Glomerular visceral epithelial cell (primary cell): Measurements from ENCODE around the gene GAPDHS.

Experiments
- DNase-seq: peaks from one replicate; pipeline ENCODE4 v3.0.0-alpha.2; 2016; ENCODE audit errors: extremely low spot score

GAPDHS gene

GRCh38 chr19:35539850-35540249 is 6.6 kb downstream of the GAPDHS start:
- DNase-seq: no peak

DNA sequence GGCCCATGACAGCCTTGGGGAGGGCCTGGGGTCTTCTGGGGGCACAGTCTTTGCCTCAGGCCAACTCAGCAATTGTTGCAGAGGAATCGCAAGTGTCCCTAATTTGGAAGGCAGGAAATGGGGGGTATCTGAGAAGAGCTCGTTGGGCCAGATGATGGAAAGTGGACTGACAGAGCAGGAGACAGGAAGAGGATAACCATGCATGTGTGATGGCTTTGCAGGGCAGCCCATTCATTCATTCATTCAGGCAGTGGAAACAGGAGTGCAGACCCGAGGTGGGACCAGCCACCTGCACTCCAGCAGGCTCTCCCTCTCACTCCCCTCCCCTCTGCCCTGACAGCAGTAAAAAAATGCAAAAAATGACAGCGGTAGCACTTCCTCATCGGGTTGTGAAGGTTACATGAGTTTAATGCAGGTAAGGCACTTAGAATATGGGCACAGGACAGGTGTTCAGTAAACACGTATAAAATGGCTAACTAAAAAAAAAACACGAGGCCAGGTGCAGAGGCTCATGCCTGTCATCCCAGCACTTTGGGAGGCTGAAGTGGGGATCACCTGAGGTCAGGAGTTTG is 7.2 kb downstream of the GAPDHS start:
- no peak for DNase-seq

DNA sequence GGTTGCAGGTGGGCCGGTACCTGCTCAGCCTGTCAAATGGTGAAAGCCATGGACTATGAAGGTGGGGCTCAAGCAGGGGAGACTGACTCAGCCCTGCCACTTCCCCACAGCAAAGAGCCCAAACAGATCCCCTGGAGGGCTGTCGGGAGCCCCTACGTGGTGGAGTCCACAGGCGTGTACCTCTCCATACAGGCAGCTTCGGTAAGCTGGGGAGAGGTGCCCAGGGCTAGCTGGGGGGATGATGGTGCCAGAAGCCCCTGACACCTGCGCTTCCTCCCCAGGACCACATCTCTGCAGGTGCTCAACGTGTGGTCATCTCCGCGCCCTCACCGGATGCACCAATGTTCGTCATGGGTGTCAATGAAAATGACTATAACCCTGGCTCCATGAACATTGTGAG is 9.0 kb downstream of the GAPDHS start:
- DNase-seq: no peak

GRCh38 chr19:35543280-35544109 is 10.2 kb downstream of the GAPDHS start:
- DNase-seq: no peak

DNA sequence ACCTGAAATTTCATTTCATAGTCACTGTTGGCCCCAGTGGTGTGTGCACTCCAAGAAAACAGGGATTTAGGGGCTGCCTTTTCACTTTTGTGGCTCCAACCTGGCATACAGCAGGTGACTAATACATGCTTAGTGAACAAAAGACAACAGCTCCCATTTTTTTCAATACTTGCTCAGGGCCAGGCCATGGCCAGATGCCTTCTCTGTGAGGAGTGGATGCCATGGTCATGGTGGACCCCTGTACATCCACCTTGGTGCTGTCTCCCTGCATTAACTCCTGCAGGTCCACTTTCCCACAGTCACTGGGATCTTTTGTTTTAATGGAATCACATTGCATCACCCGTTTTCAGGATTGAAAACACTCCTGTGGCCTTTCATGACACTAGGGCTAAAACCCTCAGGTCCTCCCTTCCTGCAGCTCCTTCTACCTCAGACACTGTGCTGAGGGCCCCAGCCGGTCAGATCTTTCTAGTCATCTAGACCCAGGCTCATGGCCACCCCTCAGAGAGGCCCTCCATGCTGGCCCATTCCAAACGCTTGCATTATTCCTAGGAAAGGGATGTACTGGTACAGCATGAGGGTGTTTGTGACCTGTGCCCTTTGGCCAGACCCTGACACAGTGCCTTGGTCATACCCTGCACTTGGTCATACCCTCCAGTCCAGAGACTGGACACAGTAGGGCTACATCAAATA is 11.0 kb downstream of the GAPDHS start:
- no peak for DNase-seq

DNA sequence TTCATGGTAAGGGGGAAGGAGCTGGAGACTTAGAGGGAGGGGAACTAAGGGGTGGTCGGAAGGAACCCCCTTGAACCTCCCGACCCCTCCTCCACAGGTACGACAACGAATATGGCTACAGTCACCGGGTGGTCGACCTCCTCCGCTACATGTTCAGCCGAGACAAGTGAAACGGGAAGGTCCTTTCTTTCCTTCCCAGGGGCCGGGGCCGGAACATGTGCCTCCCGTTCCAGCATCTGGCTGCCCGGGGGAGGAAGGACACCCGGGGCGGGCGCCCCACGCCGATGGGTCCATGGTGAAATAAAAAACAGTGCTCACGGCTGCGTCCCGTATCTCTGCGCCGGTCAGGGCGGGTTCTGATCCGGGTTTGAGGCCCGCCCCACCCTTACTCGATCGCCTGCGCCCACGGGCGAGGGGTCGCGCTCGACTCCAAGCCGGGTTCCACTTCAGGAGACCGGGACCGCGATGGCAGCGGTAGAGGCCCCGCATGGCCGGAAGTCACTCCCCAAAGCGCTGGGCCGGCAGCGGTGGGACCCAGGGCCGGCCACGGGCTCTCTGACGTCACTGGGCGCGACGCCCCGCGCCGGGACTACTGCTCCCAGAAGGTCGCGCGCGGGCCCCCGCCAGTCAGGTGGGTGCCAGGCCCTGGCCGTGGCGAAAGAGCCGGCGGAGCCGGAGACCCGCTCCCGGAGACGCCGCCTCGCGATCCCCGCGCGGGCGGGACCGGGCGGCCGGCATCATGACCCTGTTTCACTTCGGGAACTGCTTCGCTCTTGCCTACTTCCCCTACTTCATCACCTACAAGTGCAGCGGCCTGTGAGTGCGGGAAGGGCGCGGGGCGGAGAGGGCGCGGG is 12.0 kb downstream of the GAPDHS start, which contains the start of gene TMEM147:
TSS of gene TMEM147 (plus strand) at position 626 of the 854 bp plus-strand sequence. CDS start at position 740, 114 bp downstream.
- peak; percentile 85 for DNase-seq

GRCh38 chr19:35545855-35546381 is 12.7 kb downstream of the GAPDHS start:
- DNase-seq: peak; percentile 31

DNA sequence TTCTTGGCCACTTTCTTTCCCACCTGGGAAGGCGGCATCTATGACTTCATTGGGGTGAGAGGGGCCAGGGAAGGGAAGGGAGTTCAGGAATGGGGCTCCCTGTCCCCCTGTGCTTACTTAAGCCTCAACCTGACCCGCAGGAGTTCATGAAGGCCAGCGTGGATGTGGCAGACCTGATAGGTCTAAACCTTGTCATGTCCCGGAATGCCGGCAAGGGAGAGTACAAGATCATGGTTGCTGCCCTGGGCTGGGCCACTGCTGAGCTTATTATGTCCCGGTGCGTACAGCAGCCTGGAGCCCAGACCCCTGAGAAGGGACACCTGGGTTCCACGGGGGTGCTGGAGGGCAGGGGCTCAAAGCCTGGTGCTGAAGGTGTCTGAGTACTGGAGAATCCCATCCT is 13.3 kb downstream of the GAPDHS start:
- DNase-seq: no peak

- peak; percentile 72 for DNase-seq
Measured at GRCh38 chr19:35549174-35549788, 16.0 kb downstream of the GAPDHS start.

DNA sequence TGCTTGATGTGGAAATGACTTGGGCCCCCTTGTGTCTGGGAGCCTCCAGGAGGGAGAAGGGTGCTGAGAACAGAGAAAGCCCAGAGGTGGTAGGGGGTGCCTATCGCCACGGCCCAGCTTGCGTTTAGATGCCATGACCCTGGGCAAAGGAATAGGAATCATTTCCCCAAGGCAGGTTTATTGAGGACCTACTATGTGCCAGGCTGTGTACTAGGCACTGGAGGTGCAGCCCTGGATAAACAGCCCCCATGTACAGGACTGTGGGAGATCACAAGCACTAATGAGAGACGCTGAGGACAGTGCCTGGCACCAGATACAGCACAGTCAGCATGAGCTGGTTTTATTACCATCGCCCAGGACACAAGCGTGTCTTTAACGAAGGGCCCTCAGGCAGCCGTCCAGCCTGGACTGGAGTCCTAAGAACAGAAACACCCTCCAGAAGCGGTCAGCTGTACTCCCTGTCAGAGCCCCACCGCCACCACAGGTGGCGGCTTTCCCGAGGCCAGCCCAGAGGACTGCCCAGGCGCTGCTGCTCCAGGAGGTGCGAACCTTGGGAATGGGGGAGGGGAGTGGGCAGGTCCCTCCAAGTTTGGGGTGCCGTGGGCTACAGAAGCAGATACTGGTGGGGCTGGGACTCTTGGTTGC is 16.7 kb downstream of the GAPDHS start:
- DNase-seq: no peak

- no peak for DNase-seq
Measured at GRCh38 chr19:35551091-35551810, 18.0 kb downstream of the GAPDHS start.

DNA sequence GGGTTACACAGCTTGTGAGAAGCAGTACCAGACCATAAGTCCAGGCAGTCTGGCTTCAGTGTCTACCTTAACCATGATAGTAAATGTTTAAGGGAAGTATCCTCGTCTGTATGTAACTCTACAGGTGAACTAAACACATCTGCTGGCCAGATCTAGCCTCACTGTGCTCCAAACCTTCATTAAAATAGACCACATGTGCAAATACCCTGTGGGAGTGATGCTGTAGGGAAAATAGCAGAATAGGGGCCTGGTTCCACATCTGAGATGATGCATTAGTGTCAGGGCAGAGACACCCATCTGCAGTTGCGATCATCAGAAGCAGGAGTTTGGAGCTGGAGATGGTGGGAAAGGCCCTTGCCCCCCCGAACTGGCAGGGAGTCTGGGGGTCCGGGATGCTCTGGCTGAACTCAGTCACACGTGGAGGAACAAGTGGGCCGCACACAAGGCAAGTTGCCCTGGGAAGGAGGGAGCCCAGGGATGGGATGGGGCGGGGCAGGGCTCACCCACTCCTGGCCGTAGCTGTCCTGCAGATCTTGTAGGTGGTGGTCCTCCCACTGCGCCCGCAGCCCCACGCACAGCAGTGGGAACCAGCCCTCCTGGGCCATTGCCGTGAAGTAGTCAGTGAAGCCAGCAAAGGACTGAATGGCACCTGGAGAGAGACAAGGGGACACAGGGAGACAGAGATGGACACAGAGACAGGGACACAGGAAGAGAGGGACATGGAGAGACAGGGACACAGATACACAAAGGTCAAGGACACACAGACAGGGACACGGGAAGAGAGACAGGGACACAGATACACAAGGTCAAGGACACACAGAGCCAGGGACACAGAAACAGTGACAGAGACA is 19.5 kb downstream of the GAPDHS start:
- no peak for DNase-seq

DNA sequence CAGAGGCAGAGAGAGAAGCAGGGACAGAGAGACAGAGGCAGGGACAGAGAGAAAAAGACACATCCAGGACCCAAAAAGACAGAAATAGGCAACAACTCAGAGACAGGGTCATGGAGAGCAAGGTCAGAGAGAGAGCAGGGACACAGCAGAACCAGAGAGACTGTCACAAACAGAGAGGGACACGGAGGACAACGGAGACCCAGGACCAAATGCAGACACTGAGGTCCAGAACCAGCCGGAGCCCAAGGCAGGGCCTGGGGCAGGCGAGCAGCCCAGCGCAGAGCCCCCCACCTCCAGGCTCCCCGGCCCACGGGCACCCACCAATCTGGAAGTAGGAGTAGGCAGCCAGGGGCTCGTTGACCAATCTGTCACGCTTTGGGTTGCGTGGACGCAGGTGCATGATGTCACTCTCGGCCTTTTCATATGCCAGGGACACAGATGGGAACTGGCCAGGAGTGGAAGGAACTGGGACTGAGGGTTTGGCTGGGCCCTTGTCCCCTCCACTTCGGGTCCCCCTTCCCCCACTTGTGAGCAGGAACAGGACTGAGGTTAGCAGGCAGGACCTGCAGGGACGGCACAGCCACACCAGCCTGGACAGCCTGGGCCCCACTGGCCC is 20.2 kb downstream of the GAPDHS start:
- no peak for DNase-seq

- DNase-seq: no peak
Measured at GRCh38 chr19:35554076-35554475, 20.8 kb downstream of the GAPDHS start.

DNA sequence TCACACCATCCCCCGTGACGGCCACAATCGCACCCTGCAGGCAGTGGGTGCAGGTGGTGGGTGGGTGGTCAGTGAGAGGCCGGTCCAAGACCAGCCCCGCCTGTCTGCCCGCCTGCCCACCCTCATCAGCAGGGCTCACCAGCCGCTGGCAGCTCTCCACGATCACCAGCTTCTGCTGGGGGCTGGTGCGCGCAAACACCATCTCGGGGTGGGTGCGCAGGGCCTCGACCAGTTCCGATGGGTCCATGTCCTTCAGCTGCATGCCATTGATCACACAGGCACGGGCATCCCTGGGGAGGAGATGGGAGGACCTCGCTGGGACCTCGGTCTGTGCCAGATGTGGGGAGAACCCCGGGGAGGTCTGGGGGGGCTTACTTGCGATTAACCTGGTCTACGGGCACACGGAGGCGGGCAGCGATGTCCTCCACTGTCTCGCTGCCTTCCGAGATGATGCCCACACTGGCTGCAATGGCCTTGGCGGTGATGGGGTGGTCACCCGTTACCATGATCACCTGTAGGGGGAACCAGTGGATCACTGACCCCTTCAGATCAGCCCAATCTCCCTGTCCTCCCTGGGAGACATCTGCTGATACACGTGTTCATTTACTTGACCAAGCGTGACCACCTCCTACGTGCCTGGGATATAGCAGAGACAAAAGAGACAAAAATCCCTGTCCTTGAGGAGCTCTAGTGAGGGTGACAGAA is 22.2 kb downstream of the GAPDHS start:
- DNase-seq: peak; percentile 58

DNA sequence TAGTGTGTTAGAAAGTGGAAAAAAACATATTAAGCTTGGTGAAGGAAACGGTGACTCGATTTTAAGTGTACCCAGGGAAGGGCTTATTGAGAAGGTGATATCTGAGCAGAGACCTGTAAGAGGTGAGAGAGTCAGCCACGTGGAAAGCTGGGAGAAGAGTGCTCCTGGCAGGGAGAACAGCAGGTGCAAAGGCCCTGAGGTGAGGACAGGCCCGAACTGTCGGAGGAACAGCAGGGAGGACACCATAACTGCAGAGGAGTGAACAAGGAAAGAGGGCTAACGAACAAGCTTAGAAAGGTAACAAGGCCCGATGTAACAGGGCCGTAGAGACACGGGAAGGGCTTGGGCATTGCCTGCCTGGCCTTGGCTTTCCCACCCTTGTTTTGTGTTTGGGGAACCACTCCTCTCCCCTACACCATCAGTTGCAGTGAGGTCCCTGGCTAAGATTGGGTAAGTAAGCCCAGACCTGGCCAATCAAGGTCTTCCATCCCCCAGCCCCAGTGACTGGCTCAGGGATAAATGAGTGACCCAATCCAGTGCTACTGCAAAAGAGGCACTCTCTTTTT is 22.9 kb downstream of the GAPDHS start:
- DNase-seq: no peak

- no peak for DNase-seq
Measured at GRCh38 chr19:35556846-35557538, 23.7 kb downstream of the GAPDHS start.
